DMS 273 (cell line): Measurements from ENCODE around the gene BRCA2.
"Not testable (repeated sequence)": the region's sequence is repeated elsewhere in the genome, so short reads cannot be mapped to it uniquely, and the experiment has no call there.

ENCODE experiments used
- DNase-seq: peaks from one replicate; lab custom pipeline; 2025; ENCODE audit not compliant: unreplicated experiment; lab: John Stamatoyannopoulos, UW

The BRCA2 gene

DNA sequence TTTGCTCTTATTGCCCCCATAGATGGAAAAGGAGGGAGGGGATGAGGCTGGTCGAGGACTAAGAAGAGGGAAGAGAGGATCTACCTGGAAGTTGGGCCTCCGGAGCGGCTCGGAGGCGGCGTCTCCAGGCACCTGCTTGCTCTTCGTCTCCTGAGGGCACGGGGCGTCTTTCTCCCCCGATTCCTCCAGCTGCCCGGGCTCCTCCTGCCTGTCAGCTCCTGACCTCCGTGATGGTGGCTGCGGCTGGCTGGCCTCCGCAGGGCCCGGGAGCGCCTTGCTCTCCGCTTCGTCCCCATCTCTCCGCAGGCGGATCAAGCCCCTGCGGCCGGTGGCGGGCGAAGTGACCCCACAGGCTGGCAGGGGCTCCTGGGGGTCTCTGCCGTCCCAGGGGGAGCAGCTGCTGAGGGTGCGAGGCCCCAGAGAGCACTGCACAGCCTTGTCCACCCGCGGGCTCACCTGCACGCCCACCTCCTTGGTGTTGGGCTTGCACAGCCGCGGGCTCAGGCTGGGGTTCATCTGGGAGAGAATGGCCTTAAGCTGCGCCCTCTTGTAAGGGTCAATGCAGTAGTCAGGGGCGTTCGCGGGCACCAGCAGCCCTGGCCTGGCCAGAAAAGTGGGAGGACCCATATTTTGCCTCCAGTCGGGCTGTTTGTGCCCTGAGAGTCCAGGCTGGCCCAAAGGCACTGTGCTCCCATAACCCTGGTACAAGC lies 4.0 kb upstream of the BRCA2 start:
- no peak for DNase-seq

DNA sequence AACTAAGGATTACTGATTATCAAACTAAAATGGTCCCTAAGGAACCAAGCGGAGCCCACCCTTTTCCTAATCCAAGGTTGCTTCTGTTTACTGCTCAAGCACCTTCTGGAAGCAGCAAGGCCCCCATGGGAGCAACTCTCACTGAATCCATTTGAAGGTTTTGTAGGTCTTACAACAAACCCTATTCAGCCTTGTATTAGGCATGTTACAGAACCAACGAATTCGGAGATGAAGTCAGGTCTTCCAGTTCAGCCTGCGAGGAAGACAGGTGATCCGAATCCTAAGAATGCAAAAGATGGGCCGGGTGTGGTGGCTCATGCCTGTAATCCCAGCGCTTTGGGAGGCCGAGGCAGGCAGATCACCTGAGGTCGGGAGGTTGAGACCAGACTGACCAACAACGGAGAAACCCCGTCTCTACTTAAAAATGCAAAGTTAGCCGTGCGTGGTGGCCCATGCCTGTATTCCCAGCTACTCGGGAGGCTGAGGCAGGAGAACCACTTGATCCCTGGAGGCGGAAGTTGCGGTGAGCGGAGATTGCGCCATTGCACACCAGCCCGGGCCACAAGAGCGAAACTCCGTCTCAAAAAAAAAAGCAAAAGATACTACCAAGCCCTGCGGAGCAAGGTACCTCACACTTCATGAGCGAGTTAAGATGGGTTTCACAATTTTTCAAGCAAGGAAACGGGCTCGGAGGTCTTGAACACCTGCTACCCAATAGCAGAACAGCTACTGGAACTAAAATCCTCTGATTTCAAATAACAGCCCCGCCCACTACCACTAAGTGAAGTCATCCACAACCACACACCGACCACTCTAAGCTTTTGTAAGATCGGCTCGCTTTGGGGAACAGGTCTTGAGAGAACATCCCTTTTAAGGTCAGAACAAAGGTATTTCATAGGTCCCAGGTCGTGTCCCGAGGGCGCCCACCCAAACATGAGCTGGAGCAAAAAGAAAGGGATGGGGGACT lies 754 bp upstream of the BRCA2 start:
- peak; percentile 57 for DNase-seq

DNA sequence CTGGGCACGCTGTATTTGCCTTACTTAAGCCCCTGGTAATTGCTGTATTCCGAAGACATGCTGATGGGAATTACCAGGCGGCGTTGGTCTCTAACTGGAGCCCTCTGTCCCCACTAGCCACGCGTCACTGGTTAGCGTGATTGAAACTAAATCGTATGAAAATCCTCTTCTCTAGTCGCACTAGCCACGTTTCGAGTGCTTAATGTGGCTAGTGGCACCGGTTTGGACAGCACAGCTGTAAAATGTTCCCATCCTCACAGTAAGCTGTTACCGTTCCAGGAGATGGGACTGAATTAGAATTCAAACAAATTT lies 676 bp downstream of the BRCA2 start:
- no peak for DNase-seq

DNA sequence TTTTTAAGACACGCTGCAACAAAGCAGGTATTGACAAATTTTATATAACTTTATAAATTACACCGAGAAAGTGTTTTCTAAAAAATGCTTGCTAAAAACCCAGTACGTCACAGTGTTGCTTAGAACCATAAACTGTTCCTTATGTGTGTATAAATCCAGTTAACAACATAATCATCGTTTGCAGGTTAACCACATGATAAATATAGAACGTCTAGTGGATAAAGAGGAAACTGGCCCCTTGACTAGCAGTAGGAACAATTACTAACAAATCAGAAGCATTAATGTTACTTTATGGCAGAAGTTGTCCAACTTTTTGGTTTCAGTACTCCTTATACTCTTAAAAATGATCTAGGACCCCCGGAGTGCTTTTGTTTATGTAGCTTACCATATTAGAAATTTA lies 1.2 kb downstream of the BRCA2 start:
- DNase-seq, result no peak

DNA sequence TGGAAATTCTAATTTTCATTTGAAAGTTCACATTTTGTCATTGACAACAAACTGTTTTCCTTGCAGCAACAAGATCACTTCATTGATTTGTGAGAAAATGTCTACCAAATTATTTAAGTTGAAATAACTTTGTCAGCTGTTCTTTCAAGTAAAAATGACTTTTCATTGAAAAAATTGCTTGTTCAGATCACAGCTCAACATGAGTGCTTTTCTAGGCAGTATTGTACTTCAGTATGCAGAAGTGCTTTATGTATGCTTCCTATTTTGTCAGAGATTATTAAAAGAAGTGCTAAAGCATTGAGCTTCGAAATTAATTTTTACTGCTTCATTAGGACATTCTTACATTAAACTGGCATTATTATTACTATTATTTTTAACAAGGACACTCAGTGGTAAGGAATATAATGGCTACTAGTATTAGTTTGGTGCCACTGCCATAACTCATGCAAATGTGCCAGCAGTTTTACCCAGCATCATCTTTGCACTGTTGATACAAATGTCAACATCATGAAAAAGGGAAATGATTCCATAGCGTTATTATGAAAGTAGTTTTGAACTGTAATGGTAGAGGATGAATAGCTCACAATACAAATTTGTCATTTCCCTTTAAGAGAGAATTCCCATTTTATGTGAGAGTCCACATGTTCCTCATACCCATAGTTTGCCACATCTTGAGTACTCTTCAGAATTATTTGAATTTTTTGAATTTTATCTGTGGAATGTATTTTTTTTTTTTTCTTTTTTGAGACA lies 2.6 kb downstream of the BRCA2 start:
- DNase-seq, result no peak

DNA sequence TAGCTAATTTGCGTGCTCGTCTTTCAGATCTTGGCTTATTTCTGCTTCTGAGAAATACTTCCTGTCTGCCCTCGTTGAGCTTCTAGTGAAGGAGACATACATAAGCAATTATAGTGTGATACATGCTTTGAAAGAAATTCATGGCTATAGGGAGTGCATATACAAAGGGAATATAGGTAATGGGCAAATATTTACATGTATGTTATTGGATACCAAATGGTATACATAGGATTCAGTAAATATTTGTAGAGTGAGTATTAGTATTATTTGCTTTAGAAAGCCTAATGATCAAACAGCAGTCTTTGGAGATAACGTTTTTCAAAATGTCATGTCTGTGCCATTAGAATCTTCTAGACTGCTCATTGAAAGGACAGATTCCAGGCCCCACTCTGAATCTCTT lies 5.2 kb downstream of the BRCA2 start:
- DNase-seq, result no peak

DNA sequence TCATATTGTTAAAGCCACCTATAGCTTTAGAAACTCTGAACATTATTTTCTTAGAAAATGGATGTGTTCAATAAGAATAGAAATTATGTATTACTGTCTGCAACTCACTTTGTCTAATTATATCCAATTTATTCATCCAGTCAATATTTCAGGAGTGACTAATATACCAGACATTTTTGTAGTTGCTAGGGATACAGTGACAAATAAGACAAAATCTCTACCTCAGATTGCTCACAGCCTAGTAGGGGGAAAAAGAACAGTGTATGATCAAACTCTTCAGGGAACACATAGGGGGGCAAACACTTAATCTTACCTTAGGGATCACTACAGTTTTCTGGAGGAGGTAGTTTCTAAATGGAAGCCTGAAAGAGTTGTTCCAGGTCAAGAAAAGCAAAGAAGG lies 8.6 kb downstream of the BRCA2 start:
- no peak for DNase-seq

DNA sequence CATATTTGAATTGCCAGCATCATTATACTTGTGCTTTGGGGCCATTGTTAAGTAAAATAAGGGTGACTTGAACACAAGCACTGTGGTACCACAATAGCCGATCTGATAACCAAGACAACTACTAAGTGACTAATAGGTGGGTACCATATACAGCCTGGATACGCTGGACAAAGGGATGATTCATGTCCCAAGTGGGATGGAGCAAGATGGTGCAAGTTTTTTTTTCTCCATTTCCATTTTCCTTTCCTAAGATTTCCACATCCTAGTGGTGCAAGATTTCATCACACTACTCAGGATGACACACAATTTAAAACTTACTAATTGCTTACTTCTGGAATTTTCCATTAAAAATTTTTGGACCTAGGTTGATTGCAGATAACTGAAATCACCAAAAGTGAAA lies 15.1 kb downstream of the BRCA2 start:
- no peak for DNase-seq

DNA sequence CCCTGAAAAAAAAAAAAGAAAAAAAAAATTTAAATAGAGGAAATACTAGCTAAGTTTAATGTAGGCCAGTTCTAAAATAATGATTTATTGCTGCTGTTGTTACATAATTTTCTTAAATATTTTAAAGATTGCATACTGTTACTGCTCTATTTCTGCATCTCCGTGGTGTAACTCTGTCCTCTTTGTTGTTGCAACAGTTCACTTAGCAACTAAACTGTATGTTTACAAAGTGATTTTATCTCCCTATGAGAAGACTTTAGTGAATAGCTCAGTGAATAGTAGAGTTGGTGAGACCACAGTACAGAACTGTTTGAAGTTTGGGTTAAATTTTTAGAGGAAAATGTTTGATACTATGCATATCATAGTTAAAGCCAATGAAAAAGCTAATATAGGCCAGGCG lies 19.4 kb downstream of the BRCA2 start:
- DNase-seq, result no peak

DNA sequence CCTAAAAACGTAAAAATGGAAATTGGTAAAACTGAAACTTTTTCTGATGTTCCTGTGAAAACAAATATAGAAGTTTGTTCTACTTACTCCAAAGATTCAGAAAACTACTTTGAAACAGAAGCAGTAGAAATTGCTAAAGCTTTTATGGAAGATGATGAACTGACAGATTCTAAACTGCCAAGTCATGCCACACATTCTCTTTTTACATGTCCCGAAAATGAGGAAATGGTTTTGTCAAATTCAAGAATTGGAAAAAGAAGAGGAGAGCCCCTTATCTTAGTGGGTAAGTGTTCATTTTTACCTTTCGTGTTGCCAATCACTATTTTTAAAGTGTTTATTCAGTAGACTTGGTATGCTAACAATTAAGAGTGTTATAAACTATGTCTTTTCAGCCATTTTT lies 25.6 kb downstream of the BRCA2 start:
- no peak for DNase-seq

DNA sequence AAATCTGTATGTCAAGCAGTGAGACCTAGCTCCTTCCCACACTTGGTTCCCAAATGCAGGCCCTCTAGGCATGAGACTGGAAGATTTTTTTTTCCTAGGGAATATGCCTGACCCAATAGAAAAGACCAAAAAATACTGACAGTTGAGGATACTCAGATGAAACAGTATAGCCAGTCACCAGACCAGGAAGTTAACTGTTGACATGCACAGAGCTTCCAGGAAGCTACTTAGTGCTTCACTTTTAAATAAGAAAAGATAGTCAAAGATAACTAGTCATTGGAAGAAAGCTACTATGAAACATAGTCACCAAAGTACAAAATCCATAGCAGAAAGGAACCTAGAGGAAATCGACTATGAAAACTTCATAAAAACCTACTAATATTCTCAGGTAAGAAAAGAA lies 32.3 kb downstream of the BRCA2 start:
- no peak for DNase-seq

DNA sequence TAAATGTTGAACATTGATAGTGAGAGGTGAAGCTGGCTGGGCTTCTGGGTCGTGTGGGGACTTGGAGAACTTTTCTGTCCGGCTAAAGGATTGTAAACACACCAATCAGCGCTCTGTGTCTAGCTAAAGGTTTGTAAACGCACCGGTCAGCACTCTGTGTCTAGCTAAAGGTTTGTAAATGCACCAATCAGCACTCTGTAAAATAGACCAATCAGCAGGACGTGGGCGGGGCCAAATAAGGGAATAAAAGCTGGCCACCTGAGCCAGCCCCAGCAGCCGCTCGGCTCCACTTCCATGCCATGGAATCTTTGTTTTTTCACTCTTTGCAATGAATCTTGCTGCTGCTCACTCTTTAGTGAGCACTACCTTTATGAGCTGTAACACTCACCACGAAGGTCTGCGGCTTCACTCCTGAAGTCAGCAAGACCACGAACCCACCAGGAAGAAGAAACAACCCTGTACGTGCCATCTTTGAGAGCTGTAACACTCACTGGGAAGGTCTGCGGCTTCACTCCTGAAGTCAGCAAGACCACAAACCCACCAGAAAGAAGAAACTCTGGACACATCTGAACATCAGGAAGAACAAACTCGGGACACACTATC lies 35.6 kb downstream of the BRCA2 start:
- not testable (repeated sequence) for DNase-seq

DNA sequence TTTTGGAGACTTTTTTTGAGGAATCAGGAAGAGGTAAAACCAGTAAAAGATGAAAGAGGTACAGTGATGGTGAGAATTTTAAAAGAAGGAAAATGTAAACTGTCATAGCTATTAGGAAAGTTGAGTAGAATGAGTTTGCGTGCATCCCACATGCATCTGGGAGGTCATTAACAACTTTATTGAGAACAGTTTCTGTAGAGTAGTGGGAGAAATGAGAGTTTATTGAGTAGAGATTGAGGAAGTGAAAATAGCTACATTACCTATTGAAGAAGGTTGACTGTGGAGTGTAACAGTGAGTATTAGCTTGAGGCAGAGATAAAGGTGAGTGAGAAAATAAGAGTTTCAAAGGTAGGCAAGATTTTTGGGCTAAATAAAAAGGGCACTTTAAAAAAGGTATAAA lies 38.7 kb downstream of the BRCA2 start:
- DNase-seq, result no peak

DNA sequence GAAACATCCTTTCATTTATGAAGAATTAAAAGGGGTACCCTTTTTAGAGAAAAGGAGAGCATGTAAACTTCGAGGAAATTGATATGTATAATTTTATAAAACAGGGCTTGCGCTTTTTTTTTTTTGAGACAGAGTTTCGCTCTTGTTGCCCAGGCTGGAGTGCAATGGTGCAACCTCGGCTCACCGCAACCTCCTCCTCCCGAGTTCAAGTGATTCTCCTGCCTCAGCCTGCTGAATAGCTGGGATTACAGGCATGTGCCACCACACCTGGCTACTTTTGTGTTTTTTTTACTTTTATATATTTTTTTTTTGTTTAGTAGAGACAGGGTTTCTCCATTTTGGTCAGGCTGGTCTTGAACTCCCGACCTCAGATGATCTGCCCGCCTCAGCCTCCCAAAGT lies 40.6 kb downstream of the BRCA2 start:
- not testable (repeated sequence) for DNase-seq

DNA sequence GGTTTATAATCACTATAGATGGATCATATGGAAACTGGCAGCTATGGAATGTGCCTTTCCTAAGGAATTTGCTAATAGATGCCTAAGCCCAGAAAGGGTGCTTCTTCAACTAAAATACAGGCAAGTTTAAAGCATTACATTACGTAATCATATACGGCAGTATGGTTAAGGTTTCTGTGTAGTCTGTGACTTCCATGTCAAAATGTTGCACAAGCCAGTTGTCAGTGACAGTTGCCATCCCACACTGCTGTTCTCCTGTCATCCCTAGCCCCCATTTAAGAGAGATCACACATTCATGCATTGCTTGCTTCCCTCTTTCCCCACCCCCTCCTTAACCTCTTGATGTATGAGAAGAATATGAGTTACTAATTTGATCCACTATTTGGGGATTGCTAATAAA lies 47.3 kb downstream of the BRCA2 start:
- no peak for DNase-seq

DNA sequence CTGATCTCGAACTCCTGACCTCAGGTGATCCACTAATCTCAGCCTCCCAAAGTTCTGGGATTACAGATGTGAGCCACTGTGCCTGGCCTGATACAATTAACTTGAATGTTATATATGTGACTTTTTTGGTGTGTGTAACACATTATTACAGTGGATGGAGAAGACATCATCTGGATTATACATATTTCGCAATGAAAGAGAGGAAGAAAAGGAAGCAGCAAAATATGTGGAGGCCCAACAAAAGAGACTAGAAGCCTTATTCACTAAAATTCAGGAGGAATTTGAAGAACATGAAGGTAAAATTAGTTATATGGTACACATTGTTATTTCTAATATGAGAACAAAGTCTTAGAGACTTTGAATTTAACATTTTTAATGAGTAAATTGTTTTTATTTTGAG lies 55.5 kb downstream of the BRCA2 start:
- no peak for DNase-seq

DNA sequence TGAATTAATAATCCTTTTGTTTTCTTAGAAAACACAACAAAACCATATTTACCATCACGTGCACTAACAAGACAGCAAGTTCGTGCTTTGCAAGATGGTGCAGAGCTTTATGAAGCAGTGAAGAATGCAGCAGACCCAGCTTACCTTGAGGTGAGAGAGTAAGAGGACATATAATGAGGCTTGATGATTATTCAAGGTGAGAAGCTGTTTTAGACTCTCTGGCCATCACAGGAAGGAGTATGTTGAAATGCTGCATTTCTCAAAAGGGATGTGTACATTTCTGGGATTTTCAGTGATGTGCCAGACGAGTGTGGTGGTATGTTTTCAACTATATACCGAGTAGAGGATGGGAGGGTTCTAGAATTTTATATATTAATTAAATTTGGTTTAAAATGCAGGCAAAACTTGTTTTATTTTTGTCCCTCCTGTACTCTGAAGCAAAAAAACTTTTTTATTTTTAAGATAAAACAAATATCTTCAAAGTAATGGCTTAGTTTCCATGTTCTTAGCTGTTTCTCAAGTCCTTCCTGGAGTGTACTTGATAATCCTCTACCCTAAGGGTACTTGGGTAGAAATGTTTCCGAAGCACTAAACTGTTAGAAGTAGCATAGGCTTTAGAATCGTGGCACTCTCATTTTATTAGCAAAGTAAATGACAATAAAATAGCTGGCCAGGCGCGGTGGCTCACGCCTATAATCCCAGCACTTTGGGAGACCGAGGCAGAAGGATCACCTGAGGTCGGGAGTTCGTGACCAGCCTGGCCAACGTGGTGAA lies 61.5 kb downstream of the BRCA2 start:
- DNase-seq, result no peak

DNA sequence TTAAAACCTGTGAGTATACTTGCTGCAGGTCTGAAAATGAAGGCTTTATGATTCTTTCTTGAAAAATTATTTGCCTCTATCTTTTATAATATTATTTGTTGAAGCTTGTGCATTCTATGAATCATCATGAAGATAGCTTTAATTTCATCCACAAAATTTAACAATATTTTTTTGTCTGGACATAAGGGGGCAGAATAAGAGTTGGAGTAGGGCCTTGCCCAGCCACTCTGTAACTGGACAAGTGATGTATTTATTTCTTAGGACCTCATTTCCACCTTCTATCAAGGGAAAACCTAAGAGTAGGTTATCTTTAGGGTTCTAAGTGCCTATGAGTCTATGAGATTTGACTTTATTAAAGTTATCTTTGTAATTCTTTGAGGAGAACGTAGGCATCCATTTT lies 62.7 kb downstream of the BRCA2 start:
- no peak for DNase-seq

DNA sequence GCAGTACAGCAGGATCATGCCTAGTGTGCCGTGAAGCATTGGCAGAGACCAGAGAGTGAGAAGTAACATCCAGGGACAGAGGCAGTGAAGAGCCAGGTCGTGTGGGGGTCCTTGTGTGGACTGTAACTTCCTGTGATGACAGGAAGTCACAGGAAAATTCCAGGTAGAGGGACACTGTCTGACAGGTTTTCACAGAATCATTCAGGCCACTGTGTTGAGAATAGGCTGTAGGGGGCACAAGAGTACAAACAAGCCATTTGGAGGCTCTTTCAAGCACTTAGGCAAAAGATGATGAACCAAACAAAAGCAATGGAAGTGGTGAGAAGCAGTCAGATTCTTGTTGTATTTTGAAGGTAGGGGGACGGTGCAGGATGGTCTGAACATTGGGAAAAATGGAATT lies 66.2 kb downstream of the BRCA2 start:
- peak; percentile 2 for DNase-seq

DNA sequence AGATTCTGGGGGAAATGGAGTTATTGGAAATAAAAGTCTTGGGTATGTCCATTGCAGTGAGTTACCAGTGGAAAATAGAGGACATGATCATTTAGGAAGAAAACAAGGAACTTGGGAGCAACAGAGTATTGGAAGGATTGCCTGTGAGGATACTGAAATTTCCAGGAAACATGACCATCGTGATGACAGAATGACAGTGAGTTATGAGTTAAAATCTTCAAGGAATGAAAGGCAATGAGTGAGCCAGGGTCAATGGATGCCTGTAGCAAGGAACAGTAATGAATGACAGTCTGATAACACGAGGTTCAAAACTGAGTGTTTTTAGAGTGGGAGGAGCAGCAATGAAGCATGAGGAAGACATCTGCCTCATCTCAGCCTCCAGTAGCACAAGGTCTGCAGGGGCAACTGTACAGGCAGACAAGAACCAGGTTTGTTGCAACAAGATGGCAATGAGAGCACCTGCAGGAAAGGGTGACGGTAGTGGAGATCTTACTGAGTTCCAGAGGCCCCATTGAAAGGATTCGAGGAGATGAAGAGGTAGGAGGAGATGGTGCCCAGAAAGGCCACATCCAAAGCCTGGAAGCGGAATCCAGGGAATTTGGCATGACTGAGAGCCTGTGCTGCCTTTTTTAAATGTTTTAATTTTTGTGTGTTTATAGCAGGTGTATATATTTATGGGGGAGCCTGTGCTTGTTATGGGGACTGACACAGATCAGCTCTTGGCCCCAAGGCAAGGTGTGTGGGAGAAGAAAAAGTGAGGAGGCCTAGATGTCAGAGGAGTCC lies 68.7 kb downstream of the BRCA2 start:
- no peak for DNase-seq
